Measurements from ENCODE around the gene BST2. TPM values are rescaled to one million over a fixed set of nuclear protein-coding genes. Genes with fewer than 3 reads are reported as not detected.
"Not testable (repeated sequence)": the region's sequence is repeated elsewhere in the genome, so short reads cannot be mapped to it uniquely, and the experiment has no call there.

Gene BST2
- total RNA-seq, 3 donors from 2014 or later = 9.7 to 72.6 (median 28.2) TPM

DNA sequence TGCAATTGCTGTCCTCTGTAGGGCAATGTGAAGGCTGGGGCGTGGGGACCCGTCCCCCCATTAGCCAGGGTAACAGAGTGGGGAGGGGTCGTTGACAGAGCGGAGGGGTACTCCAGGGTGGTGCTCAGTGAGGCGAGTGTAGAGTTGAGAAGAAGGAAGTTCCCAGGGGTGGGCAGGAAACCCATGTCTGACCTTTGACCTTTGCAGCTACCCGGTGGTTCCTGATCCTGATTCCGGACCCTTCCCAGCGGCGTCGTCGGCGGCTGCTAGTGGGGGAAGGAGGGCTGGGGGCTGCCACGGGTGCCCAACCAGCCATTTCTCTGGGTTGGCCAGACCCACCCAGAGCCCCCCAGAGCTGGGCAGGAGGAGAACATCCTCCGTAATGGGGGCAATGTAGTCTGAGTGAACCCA, 26.2 kb downstream of the BST2 start:
- intact Hi-C loops (cut with DNase I, micrococcal nuclease) = no loop called here
- Histone ChIP-seq H3K4me3 (no peak overlapping the region), H3K36me3 (ENCODE audit: low read depth) (no peaks in the 10 kb centered on the region), H3K4me1 (ENCODE audit: low read depth) (peaks cover 6% of the 10 kb centered on the region), H3K9me3 (no peaks in the 10 kb centered on the region)
- TF ChIP-seq, protein P1, sequence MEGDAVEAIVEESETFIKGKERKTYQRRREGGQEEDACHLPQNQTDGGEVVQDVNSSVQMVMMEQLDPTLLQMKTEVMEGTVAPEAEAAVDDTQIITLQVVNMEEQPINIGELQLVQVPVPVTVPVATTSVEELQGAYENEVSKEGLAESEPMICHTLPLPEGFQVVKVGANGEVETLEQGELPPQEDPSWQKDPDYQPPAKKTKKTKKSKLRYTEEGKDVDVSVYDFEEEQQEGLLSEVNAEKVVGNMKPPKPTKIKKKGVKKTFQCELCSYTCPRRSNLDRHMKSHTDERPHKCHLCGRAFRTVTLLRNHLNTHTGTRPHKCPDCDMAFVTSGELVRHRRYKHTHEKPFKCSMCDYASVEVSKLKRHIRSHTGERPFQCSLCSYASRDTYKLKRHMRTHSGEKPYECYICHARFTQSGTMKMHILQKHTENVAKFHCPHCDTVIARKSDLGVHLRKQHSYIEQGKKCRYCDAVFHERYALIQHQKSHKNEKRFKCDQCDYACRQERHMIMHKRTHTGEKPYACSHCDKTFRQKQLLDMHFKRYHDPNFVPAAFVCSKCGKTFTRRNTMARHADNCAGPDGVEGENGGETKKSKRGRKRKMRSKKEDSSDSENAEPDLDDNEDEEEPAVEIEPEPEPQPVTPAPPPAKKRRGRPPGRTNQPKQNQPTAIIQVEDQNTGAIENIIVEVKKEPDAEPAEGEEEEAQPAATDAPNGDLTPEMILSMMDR (IDR thresholded peaks at IDR 0.05) = no peak
- DNase-seq (no peak), ATAC-seq (no peak)

DNA sequence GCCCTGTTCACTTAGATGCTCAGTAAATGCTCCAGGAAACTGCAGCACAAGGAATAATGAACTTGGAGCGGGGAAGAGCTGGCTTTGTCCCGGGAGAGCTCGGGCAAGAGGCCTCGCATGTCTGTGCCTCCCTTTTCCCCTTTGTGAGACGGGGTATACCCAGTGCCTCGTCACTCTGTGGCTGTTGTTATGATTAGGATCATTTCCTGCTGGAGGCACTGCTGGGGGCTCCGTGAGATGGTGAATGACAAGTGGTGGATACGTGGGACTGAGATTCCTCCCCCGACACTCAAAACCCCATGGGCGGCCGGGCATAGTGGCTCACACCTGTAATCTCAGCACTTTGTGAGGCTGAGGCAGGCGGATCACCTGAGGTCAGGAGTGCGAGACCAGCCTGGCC, 27.2 kb downstream of the BST2 start:
- TF ChIP-seq, protein P1 (IDR thresholded peaks at IDR 0.05) = no peak
- DNase-seq = no peak
- Histone ChIP-seq H3K4me1 (ENCODE audit: low read depth) (peaks cover 6% of the 10 kb centered on the region), H3K36me3 (ENCODE audit: low read depth) (no peaks in the 10 kb centered on the region), H3K4me3 (no peak overlapping the region), H3K9me3 (no peaks in the 10 kb centered on the region)
- intact Hi-C loops (cut with DNase I, micrococcal nuclease) = no loop called here
- ATAC-seq = no peak

DNA sequence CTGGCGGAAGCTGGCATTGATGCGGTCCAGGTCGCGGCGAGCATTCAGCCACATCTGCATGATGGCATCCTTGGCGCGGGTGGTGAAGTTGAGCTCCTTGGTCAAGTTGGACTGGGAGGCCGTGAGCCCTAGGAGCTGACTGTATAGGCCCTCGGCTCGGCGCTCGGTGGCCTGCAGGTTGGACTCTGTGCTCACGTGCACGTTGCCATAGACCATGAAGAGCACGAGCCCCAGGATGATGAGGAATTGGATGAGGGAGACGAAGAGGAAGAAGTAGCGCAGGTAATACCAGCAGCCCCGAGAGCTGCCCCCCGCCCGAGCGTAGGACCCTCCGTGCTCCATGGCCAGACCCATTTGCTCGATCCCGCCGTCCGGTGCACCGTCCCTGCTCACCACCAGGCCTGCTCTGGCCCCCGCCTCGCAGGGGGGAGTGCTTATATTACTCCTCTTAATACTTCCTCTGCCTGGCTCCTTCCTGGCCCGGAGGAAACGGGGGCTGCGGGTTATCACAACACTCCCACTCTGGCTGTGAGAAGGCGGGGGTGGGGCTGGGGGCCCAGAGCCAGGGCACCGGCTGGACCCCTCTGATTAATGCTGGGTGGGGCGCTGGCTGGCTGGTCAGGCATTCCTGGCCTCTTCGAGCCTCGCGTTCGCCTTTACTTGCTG, 28.4 kb downstream of the BST2 start, which contains the start of gene PLVAP:
PLVAP (minus strand) TSS at position 408 of the 666 bp plus-strand sequence; CDS start at position 354, 54 bp downstream.
- no peaks in the 10 kb centered on the region for H3K4me1 ChIP-seq (ENCODE audit: low read depth)
- no peaks in the 10 kb centered on the region for H3K36me3 ChIP-seq (ENCODE audit: low read depth)
- TF ChIP-seq, protein P1 (IDR thresholded peaks at IDR 0.05) = no peak
- H3K9me3 ChIP-seq = no peaks in the 10 kb centered on the region
- no peak within 1 kb of the TSS for H3K4me3 ChIP-seq
- ATAC-seq (no peak), DNase-seq (no peak)
- intact Hi-C loops (cut with DNase I, micrococcal nuclease) = no loop called here

DNA sequence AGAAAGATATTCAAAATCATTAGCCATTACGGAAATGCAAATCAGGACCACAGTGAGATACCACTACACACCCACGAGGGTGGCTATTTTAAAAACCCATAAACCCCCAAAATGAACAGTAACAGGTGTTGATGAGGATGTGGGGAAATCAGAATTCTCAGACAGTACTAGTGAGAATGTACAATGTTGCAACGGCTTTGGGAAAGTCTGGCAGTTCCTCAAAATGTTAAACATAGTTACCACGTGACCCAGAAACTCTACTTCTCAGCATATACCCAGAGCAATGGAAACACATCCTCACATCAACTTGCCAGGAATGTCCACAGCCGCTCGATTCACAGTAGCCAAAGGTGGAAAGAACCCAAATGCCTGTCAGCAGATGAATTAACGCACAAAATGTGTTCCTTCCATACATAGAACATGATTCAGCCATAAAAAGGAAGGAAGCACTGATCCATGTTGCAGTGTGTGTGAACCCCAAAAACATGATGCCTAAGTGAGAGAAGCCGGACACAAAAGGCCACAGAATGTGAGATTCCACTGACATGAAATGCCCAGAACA, 35.3 kb downstream of the BST2 start:
- ATAC-seq (peak; percentile 59), DNase-seq (peak in 1 of 3 donors; percentile 28)
- Histone ChIP-seq H3K9me3 (no peaks in the 10 kb centered on the region), H3K4me1 (ENCODE audit: low read depth) (no peaks in the 10 kb centered on the region), H3K36me3 (ENCODE audit: low read depth) (no peaks in the 10 kb centered on the region), H3K4me3 (no peak overlapping the region)
- intact Hi-C loops (cut with DNase I, micrococcal nuclease) = no loop called here
- TF ChIP-seq, protein P1 (IDR thresholded peaks at IDR 0.05) = no peak

DNA sequence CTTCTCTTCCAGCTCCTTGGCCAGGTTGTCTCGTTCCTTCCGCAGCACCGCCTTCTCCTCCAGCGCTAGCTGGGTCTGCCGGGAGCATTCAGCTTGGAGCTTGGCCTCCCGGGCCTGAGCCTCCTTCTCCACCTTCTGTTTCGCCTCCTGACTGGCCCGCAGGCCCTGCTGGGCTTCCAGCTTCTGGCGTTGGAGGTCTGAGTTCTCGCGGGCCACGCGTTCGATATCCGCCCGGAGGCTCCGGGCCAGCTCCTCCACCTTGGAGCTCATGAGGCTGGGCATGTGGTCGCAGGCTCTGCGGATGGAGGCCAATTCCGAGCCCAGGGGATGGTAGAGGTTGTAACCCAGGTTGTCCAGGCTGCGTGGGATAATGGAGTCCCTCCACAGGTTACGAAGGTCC, 40.1 kb downstream of the BST2 start:
- intact Hi-C loops (cut with DNase I, micrococcal nuclease) = no loop called here
- TF ChIP-seq, protein P1 (IDR thresholded peaks at IDR 0.05) = no peak
- Histone ChIP-seq H3K4me1 (ENCODE audit: low read depth) (no peaks in the 10 kb centered on the region), H3K36me3 (ENCODE audit: low read depth) (no peaks in the 10 kb centered on the region), H3K4me3 (no peak overlapping the region), H3K9me3 (no peaks in the 10 kb centered on the region)
- no peak for ATAC-seq
- no peak for DNase-seq

DNA sequence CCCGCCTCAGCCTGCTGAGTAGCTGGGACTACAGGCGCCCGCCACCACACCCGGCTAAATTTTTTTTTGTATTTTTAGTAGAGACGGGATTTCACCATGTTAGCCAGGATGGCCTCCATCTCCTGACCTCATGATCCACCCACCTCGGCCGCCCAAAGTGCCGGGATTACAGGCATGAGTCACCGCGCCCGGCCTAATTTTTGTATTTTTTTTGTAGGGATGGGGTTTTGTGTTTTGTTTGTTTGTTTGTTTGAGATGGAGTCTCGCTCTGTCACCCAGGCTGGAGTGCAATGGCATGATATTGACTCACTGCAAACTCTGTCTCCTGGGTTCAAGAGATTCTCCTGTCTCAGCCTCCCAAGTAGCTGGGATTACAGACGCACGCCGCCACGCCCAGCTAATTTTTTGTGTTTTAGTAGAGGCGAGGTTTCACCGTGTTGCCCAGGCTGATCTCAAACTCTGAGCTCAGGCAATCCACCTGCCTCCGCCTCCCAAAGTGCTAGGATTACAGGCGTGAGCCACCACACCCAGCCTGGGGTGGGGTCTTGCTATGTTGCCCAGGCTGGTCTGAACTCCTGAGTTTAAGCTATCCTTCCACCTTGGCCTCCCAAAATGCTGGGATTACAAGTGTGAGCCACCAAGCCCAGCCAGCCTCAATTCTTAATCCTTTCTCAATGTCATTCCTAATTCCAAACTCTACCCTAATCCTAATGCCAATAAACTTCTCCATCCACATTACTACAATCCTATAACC, 41.4 kb downstream of the BST2 start:
- H3K36me3 ChIP-seq (ENCODE audit: low read depth); DNase-seq; H3K4me1 ChIP-seq (ENCODE audit: low read depth); H3K9me3 ChIP-seq; H3K4me3 ChIP-seq; ATAC-seq; intact Hi-C loops (cut with DNase I, micrococcal nuclease): not testable (repeated sequence)
